GM10248 (cell line): ENCODE measurements around the gene EPB41L4B.
A peak's percentile ranks its signal among the peaks of the same experiment; 100 is the strongest.

Experiments used
- CTCF ChIA-PET: fragments of 300-600 bp; sonication (Branson Sonifier 250); formaldehyde crosslinking; extraction: SDS; loops from one replicate; lab custom pipeline; 2021; ENCODE audit warnings: antibody characterized with exemption; lab: Yijun Ruan, JAX
- POLR2A ChIA-PET: fragments of 350-650 bp; sonication (Branson Sonifier 250); formaldehyde crosslinking; extraction: SDS; loops from one replicate; lab custom pipeline; 2020; ENCODE audit warnings: antibody characterized with exemption; lab: Yijun Ruan, JAX
- DNase-seq: peaks from one replicate; pipeline ENCODE4 v3.0.0; 2012; ENCODE audit errors: extremely low spot score
- CTCF ChIP-seq: IDR thresholded peaks from 2 replicates; pipeline ENCODE4 v1.5.1; 2012; ENCODE audit warnings: mild to moderate bottlenecking, low read depth; ENCODE audit errors: extremely low read depth, missing control alignments, control extremely low read depth

Gene EPB41L4B

DNA sequence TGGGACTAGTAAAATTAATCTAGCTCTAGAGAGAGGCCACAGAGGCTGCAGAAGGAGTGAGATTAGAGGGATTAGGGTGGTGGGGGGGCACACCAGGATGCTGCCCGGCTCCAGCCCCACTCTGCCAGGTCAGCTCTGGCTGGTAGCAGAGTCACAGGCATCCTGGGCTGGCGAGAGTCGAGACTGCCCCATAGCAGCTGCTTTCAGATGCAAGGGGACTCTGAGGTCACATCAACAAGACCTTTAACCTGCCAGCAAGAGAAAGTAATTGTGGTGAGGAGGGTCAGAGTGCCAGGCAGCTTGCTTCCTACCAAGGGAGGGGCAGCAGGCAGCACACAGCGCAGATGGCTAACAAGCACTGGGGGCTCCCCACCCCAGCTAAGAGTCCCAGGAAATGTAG, 7.5 kb downstream of the EPB41L4B start:
- ChIA-PET POLR2A (interaction anchor here (0.6 kb wide), 1 partner anchor 19 kb away, joined by 3 read pairs; no protein-coding TSS in a partner anchor), CTCF (interaction anchor here (0.9 to 1.3 kb wide), 5 partner anchors 9 to 98 kb away, joined by 3 to 4 read pairs (median 3); no protein-coding TSS in a partner anchor)
- DNase-seq: no peak
- TF ChIP-seq CTCF: no peak

DNA sequence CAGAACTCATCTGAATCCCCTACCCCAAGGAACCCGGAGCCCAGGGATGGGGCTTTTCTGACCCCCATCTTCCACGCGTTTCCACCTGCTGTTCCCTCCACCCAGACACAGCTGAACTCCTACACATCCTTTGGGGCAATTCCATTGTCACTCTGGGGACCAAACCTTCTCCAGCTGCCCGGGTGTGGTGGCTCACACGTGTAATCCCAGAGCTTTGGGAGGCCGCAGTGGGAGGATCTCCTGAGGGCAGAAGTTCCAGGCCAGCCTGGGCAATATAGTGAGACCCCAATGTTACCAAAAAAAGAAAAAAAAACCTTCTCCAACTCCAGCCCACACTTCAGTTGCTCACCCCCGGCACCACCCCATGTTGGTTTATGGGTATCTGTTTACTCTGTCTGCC, 8.1 kb downstream of the EPB41L4B start:
- DNase-seq: no peak
- ChIA-PET CTCF (interaction anchor here (0.9 to 1.3 kb wide), 4 partner anchors 9 to 99 kb away, joined by 3 to 4 read pairs (median 3); no protein-coding TSS in a partner anchor), POLR2A (interaction anchor here (0.6 kb wide), 1 partner anchor 19 kb away, joined by 3 read pairs; no protein-coding TSS in a partner anchor)
- no peak for TF ChIP-seq CTCF

GRCh38 chr9:109311731-109312130, 9.1 kb downstream of the EPB41L4B start:
- no peak for TF ChIP-seq CTCF
- POLR2A ChIA-PET: interaction anchor here (0.6 kb wide), 1 partner anchor 22 kb away, joined by 4 read pairs; no protein-coding TSS in a partner anchor
- DNase-seq: peak; percentile 43
- CTCF ChIA-PET: no interaction called here

GRCh38 chr9:109311286-109311685, 9.6 kb downstream of the EPB41L4B start:
- POLR2A ChIA-PET: interaction anchor here (0.6 kb wide), 2 partner anchors 21 to 947 kb away, joined by 3 to 4 read pairs; no protein-coding TSS in a partner anchor

GRCh38 chr9:109310486-109310901, 10.4 kb downstream of the EPB41L4B start:
- no peak for TF ChIP-seq CTCF
- ChIA-PET POLR2A (no interaction called here), CTCF (no interaction called here)
- no peak for DNase-seq

More at GRCh38 chr9:109311286-109311685, 9.6 kb downstream of the EPB41L4B start:
- DNase-seq: no peak
- CTCF ChIA-PET: no interaction called here
- no peak for TF ChIP-seq CTCF

DNA sequence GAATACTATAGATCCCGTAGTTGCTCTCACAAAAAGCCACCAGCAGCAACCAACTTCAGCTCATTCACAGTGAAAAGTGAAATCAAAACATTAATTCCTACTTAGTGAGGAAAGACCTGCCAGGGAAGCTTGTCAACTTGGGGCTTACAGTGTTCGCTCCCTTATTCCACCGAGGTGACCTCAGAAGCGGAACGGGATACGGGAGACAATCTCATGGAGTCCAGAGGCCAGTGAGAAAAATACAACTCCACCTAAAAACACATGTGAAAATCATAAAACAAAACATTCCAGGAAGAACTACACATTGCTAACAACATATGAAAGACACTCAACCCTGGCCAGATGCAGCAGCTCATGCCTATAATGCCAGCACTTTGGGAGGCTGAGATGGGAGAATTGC, 11.6 kb downstream of the EPB41L4B start:
- no peak for DNase-seq
- CTCF ChIA-PET: interaction anchor here (1.2 kb wide), 1 partner anchor 9 kb away, joined by 3 read pairs; no protein-coding TSS in a partner anchor
- POLR2A ChIA-PET: no interaction called here
- no peak for TF ChIP-seq CTCF
